DOHH2 (cell line): ENCODE results near the gene PIP5K1C.

Experiments
- EZH2phosphoT487 ChIP-seq: fragments of 200-600 bp; sonication (generic); IDR thresholded peaks from 2 replicates; pipeline ENCODE4 v1.6.1; 2017; ENCODE audit warnings: borderline replicate concordance, mild to moderate bottlenecking, antibody characterized with exemption, low read length, moderate library complexity, mixed read lengths
- TF ChIP-seq, protein P1 (sequence below): fragments of 200-600 bp; sonication (generic); IDR thresholded peaks from one replicate; pipeline ENCODE4 v1.5.1; 2014; ENCODE audit warnings: antibody characterized with exemption, mild to moderate bottlenecking, low read depth, low read length; ENCODE audit not compliant: poor library complexity, severe bottlenecking

DNA sequence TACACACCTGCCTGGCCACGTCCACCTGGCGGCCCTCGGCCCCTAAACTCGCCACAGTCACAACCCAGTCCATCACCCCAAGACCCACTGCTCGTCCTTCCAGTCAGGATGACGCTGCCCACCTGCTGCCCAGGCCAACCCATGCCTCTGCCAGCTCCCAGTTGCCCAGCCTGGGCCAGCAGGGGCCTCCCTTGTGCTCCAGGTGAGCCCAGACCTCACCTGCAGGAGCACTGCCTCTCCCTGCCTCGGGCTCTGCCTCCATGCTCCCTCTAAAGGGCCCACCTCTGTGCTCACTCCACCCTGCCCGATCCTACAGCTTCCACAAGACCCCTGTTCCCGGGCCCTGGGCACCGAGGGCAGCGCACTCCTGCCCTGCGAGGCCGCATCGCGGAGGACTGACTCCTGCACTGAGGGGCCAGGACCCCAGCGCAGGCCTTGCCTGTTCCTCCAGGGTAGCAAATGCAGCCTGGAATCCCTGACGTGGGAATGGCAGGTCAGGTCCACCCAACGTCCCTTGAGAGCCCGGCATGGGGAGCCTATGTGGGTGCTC lies 65.7 kb downstream of the PIP5K1C start:
- TF ChIP-seq, protein P1, sequence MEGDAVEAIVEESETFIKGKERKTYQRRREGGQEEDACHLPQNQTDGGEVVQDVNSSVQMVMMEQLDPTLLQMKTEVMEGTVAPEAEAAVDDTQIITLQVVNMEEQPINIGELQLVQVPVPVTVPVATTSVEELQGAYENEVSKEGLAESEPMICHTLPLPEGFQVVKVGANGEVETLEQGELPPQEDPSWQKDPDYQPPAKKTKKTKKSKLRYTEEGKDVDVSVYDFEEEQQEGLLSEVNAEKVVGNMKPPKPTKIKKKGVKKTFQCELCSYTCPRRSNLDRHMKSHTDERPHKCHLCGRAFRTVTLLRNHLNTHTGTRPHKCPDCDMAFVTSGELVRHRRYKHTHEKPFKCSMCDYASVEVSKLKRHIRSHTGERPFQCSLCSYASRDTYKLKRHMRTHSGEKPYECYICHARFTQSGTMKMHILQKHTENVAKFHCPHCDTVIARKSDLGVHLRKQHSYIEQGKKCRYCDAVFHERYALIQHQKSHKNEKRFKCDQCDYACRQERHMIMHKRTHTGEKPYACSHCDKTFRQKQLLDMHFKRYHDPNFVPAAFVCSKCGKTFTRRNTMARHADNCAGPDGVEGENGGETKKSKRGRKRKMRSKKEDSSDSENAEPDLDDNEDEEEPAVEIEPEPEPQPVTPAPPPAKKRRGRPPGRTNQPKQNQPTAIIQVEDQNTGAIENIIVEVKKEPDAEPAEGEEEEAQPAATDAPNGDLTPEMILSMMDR: no peak
- TF ChIP-seq EZH2phosphoT487: no peak
